K562 (cell line): ENCODE data around the gene TUBA1B. TPM values are rescaled to one million over a fixed set of nuclear protein-coding genes. Genes with fewer than 3 reads are reported as not detected.
A peak's percentile ranks its signal among the peaks of the same experiment; 100 is the strongest.

Experiments used
- ARID3B ChIP-seq: fragments of 250-450 bp; sonication (Bioruptor Pico); IDR thresholded peaks from 2 replicates; pipeline ENCODE4 v1.4.0; 2020; ENCODE audit warnings: borderline replicate concordance
- CREB1 ChIP-seq, 2 experiments: sonication (generic) in 1 of 2; formaldehyde crosslinking in 1 of 2; IDR thresholded peaks; 2 replicates each; pipeline versions ENCODE4 v1.6.1 to v1.8.0; 2012 to 2022; ENCODE audit warnings: inconsistent platforms in 1 of 2, mild to moderate bottlenecking in 1 of 2, missing genetic modification reagents in 1 of 2, moderate library complexity in 1 of 2
- CTBP1 ChIP-seq: fragments of 450-650 bp; IDR thresholded peaks from 2 replicates; pipeline ENCODE4 v1.6.1; 2016; ENCODE audit warnings: borderline replicate concordance
- CTCFL ChIP-seq: IDR thresholded peaks from 2 replicates; pipeline ENCODE4 v1.6.1; 2011; ENCODE audit warnings: borderline replicate concordance, low read depth, mild to moderate bottlenecking, moderate library complexity, low read length; ENCODE audit not compliant: insufficient read depth, poor library complexity, severe bottlenecking
- MEF2A ChIP-seq: IDR thresholded peaks from 2 replicates; pipeline ENCODE4 v1.6.1; 2011; ENCODE audit warnings: low read depth, mild to moderate bottlenecking, low read length, moderate library complexity; ENCODE audit not compliant: control insufficient read depth
- MTA3 ChIP-seq: fragments of 450-650 bp; formaldehyde crosslinking; IDR thresholded peaks from 2 replicates; pipeline ENCODE4 v1.6.1; 2017; ENCODE audit warnings: mild to moderate bottlenecking, borderline replicate concordance
- NR2C2 ChIP-seq, 2 experiments: fragments of 200-800 bp in 1 of 2; sonication (Bioruptor generic) in 1 of 2; sonication (generic) in 1 of 2; formaldehyde crosslinking in 1 of 2; IDR thresholded peaks; 2 replicates each; pipeline versions ENCODE4 v1.6.1 to v1.8.0; 2016 to 2022; ENCODE audit warnings: mild to moderate bottlenecking in 1 of 2, missing compliant biosample characterization in 1 of 2, missing genetic modification characterization in 1 of 2, missing genetic modification reagents in 1 of 2
- NRF1 ChIP-seq, 2 experiments: fragments of 450-650 bp; IDR thresholded peaks in 1 of 2; conservative IDR thresholded peaks in 1 of 2; 2 replicates each; pipeline ENCODE4 v1.6.1; 2014; ENCODE audit warnings: mild to moderate bottlenecking in 2 of 2
- PHF8 ChIP-seq: fragments of 200-600 bp; sonication (generic); IDR thresholded peaks from 2 replicates; pipeline ENCODE4 v1.6.1; 2012; ENCODE audit warnings: mixed run types, mild to moderate bottlenecking, inconsistent platforms, low read length, moderate library complexity, borderline replicate concordance
- PTBP1 ChIP-seq: fragments of 200-400 bp; formaldehyde crosslinking; IDR thresholded peaks from 2 replicates; pipeline ENCODE4 v1.6.1; 2017; ENCODE audit warnings: low read depth, low read length
- ZNF175 ChIP-seq: fragments of 200-800 bp; sonication (Bioruptor generic); IDR thresholded peaks from 2 replicates; pipeline ENCODE4 v1.6.1; 2016; ENCODE audit warnings: low read depth, mild to moderate bottlenecking, missing genetic modification characterization, missing compliant biosample characterization
- polyA plus RNA-seq, 8 experiments: library from polyadenylated mRNA; depleted of rRNA in 4 of 8; stranded (reverse) in 5 of 8; unstranded in 3 of 8; fragments of >200 nt; fragmentation: Nextera tagmentation in 2 of 8; fragmentation: Illumina TruSeq in 1 of 8; extraction: Ambion mirVana in 2 of 8; extraction: Trizol in 1 of 8; gene quantifications; 2 replicates each; pipeline versions ENCODE4 v1.2.1 to v1.2.3, GENCODE V29; 2011 to 2014; ENCODE audit warnings: inconsistent platforms in 1 of 8, missing spikeins in 1 of 8
- total RNA-seq, 7 experiments: library from RNA; depleted of rRNA in 6 of 7; stranded (reverse); fragments of >200 nt in 6 of 7; fragmentation: Illumina TruSeq in 2 of 7; extraction: Trizol in 2 of 7; gene quantifications; 2 replicates each; pipeline versions ENCODE4 v1.2.1 to v1.2.3, GENCODE V29; 2011 to 2021; ENCODE audit warnings: low replicate concordance in 1 of 7
- TF ChIP-seq, protein P1 (sequence below): fragments of 200-800 bp; sonication (Bioruptor generic); IDR thresholded peaks from 2 replicates; pipeline ENCODE4 v1.6.1; 2016; ENCODE audit warnings: missing genetic modification characterization, missing compliant biosample characterization
- TF ChIP-seq, protein P2 (sequence below): fragments of 450-650 bp; IDR thresholded peaks from 2 replicates; pipeline ENCODE4 v1.6.1; 2016; ENCODE audit warnings: missing biosample characterization, missing genetic modification characterization
- TF ChIP-seq, protein P3 (sequence below): sonication (generic); formaldehyde crosslinking; IDR thresholded peaks from 2 replicates; pipeline ENCODE4 v1.9.0; 2022; ENCODE audit warnings: mild to moderate bottlenecking, missing genetic modification reagents

The TUBA1B gene
- total and polyA plus RNA-seq, 9 of the 15 experiments (the other 6 are each of a cell fraction or from before 2014, with no cell fraction given): 2,189 to 4,624 (median 2,628) TPM

DNA sequence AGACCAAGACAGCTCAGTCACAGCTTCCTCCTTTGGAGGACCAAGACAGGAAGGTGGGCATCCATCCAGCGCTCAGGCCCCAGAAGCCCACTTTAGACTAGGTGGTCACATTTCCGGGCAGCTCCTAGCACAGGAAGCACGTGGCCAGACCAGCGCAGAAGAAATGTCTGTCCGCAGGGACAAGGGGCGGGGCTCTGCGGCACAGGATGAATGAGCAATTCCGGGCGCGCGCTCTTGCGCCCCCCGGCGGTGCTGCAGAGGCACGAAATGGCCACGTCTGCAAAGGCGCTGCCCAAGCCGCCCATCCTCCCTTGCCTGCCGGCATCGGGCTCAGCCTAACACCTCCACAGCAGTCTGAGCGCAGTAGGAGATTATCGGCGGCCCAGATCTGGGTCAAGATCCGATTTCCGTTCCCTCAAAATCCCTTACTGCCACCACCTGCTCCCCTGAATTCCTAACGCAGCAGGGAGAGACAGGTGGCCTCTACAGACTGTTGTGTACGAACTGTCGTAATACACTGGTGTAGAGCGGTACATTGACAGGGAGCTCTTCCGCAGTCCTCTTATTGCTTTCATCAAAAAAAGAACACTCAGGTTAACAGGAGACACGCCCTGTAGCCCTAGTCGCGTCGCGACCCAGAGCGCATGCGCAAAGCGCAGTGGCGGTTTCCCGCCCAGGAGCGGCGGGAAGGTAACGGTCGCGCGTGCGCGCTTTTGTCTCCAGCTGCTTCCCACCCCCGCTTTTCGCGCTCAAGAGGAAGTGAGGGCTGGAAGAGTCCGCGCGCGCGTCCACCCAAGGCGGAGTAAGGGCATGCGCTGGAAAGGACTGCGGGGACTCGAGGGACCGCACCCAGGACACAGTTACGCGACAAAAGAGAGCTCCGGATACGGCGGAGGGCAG lies 794 bp downstream of the TUBA1B start (continued):
- TF ChIP-seq CTBP1: peak; percentile 88
- peak; percentile 40 for TF ChIP-seq NR2C2 (CRISPR knock-in tag; IDR thresholded peaks at IDR 0.05)
- TF ChIP-seq NR2C2 (tag; IDR thresholded peaks at IDR 0.05): peak; percentile 80
- TF ChIP-seq PTBP1: peak; percentile 53; the same call in 1 of the 2 replicates
- TF ChIP-seq, protein P1, sequence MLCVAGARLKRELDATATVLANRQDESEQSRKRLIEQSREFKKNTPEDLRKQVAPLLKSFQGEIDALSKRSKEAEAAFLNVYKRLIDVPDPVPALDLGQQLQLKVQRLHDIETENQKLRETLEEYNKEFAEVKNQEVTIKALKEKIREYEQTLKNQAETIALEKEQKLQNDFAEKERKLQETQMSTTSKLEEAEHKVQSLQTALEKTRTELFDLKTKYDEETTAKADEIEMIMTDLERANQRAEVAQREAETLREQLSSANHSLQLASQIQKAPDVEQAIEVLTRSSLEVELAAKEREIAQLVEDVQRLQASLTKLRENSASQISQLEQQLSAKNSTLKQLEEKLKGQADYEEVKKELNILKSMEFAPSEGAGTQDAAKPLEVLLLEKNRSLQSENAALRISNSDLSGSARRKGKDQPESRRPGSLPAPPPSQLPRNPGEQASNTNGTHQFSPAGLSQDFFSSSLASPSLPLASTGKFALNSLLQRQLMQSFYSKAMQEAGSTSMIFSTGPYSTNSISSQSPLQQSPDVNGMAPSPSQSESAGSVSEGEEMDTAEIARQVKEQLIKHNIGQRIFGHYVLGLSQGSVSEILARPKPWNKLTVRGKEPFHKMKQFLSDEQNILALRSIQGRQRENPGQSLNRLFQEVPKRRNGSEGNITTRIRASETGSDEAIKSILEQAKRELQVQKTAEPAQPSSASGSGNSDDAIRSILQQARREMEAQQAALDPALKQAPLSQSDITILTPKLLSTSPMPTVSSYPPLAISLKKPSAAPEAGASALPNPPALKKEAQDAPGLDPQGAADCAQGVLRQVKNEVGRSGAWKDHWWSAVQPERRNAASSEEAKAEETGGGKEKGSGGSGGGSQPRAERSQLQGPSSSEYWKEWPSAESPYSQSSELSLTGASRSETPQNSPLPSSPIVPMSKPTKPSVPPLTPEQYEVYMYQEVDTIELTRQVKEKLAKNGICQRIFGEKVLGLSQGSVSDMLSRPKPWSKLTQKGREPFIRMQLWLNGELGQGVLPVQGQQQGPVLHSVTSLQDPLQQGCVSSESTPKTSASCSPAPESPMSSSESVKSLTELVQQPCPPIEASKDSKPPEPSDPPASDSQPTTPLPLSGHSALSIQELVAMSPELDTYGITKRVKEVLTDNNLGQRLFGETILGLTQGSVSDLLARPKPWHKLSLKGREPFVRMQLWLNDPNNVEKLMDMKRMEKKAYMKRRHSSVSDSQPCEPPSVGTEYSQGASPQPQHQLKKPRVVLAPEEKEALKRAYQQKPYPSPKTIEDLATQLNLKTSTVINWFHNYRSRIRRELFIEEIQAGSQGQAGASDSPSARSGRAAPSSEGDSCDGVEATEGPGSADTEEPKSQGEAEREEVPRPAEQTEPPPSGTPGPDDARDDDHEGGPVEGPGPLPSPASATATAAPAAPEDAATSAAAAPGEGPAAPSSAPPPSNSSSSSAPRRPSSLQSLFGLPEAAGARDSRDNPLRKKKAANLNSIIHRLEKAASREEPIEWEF: no peak
- no peak for TF ChIP-seq PHF8
- no peak; the same call in none of the 2 replicates for TF ChIP-seq MTA3
- TF ChIP-seq, protein P2, sequence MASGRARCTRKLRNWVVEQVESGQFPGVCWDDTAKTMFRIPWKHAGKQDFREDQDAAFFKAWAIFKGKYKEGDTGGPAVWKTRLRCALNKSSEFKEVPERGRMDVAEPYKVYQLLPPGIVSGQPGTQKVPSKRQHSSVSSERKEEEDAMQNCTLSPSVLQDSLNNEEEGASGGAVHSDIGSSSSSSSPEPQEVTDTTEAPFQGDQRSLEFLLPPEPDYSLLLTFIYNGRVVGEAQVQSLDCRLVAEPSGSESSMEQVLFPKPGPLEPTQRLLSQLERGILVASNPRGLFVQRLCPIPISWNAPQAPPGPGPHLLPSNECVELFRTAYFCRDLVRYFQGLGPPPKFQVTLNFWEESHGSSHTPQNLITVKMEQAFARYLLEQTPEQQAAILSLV: no peak
- TF ChIP-seq CREB1 (IDR thresholded peaks at IDR 0.05): peak; percentile 12
- TF ChIP-seq CREB1 (CRISPR knock-in tag; IDR thresholded peaks at IDR 0.05): peak; percentile 86
- no peak; the same call in 1 of the 2 replicates for TF ChIP-seq ZNF175
- 0 out of 2 replicates have a peak, but pooled peaks have one; percentile 11 for TF ChIP-seq MEF2A
- TF ChIP-seq NRF1 (conservative IDR thresholded peaks at IDR 0.05 in 1 of 2, IDR thresholded peaks at IDR 0.05 in 1 of 2): peak; percentile 98 to 99
- TF ChIP-seq, protein P3, sequence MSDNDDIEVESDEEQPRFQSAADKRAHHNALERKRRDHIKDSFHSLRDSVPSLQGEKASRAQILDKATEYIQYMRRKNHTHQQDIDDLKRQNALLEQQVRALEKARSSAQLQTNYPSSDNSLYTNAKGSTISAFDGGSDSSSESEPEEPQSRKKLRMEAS: peak; percentile 97
- no peak for TF ChIP-seq ARID3B (CRISPR knock-in tag)
- TF ChIP-seq CTCFL: peak; percentile 99
